ENCODE results near the gene SLC38A3.
A peak's percentile ranks its signal among the peaks of the same experiment; 100 is the strongest.
"Not testable (repeated sequence)": the region's sequence is repeated elsewhere in the genome, so short reads cannot be mapped to it uniquely, and the experiment has no call there.

SLC38A3 gene

GRCh38 chr3:50241713-50242380 lies 36.8 kb downstream of the SLC38A3 start:
- H3K4me3 ChIP-seq (replicated peaks in 1 of 2; ENCODE audit: low read depth in 2 of 2, low read length in 2 of 2) = no peak overlapping the region

GRCh38 chr3:50242381-50242770 lies 37.3 kb downstream of the SLC38A3 start:
- no peak for TF ChIP-seq CTCF (IDR thresholded peaks at IDR 0.05; ENCODE audit: low read depth, low read length)
- DNase-seq (ENCODE audit: low read depth in 2 of 2) = no peak
- H3K4me3 ChIP-seq (replicated peaks in 1 of 2; ENCODE audit: low read depth in 2 of 2, low read length in 2 of 2) = no peak overlapping the region

More at GRCh38 chr3:50241713-50242380, 36.8 kb downstream of the SLC38A3 start:
- no peak for TF ChIP-seq CTCF (IDR thresholded peaks at IDR 0.05; ENCODE audit: low read depth, low read length)
- DNase-seq (ENCODE audit: low read depth in 2 of 2) = no peak

GRCh38 chr3:50242851-50243542 lies 37.9 kb downstream of the SLC38A3 start:
- H3K4me3 ChIP-seq (replicated peaks in 1 of 2; ENCODE audit: low read depth in 2 of 2, low read length in 2 of 2) = peak overlapping the region in 1 of 2 donors; percentile 10
- TF ChIP-seq CTCF (IDR thresholded peaks at IDR 0.05; ENCODE audit: low read depth, low read length) = no peak
- peak; percentile 70 to 87 for DNase-seq (ENCODE audit: low read depth in 2 of 2)

GRCh38 chr3:50243543-50243895 lies 38.4 kb downstream of the SLC38A3 start:
- no peak for TF ChIP-seq CTCF (IDR thresholded peaks at IDR 0.05; ENCODE audit: low read depth, low read length)
- no peak overlapping the region for H3K4me3 ChIP-seq (replicated peaks in 1 of 2; ENCODE audit: low read depth in 2 of 2, low read length in 2 of 2)
- DNase-seq (ENCODE audit: low read depth in 2 of 2) = peak in 1 of 2 donors; percentile 49

- DNase-seq (ENCODE audit: low read depth in 2 of 2); H3K4me3 ChIP-seq (replicated peaks in 1 of 2; ENCODE audit: low read depth in 2 of 2, low read length in 2 of 2): not testable (repeated sequence)
Observed at GRCh38 chr3:50244813-50245212, 39.7 kb downstream of the SLC38A3 start.

GRCh38 chr3:50245251-50245745 lies 40.2 kb downstream of the SLC38A3 start:
- DNase-seq (ENCODE audit: low read depth in 2 of 2) = no peak
- peak overlapping the region in 1 of 2 donors; percentile 38 for H3K4me3 ChIP-seq (replicated peaks in 1 of 2; ENCODE audit: low read depth in 2 of 2, low read length in 2 of 2)
- TF ChIP-seq CTCF (IDR thresholded peaks at IDR 0.05; ENCODE audit: low read depth, low read length) = no peak

- peak; percentile 99 for TF ChIP-seq CTCF (IDR thresholded peaks at IDR 0.05; ENCODE audit: low read depth, low read length)
- H3K4me3 ChIP-seq (replicated peaks in 1 of 2; ENCODE audit: low read depth in 2 of 2, low read length in 2 of 2) = peak overlapping the region; percentile 29 to 38
- DNase-seq (ENCODE audit: low read depth in 2 of 2) = peak; percentile 90
Observed at GRCh38 chr3:50245831-50246516, 40.9 kb downstream of the SLC38A3 start.

Data from cardiac fibroblast (primary cell).